NCI-H146 treated with DMSO at 0.1 percent for 48 hours (cell line): ENCODE measurements around the gene XPA.
A peak's percentile ranks its signal among the peaks of the same experiment; 100 is the strongest.

Experiments used
- DNase-seq: peaks from one replicate; lab custom pipeline; 2025; ENCODE audit not compliant: unreplicated experiment; lab: John Stamatoyannopoulos, UW

The XPA gene

DNA sequence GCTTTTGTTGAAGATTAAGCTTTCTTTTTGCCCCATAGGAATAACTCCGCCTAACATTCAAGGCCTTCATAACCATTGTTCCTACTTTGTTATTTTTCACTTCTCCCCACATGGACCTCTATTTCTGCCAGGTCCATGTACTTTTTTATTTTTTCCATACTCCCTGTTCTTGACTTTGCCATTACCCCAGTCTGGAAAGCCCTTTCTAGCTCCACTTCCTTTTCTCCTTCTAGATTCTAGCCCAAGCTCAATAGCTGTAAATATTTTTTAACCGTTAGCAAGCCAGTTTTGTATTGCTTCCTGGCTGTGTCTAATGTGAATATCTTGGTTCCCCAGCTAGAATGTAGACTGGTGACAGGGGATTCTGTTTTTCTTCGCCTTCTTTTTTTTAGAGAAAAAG is 37.4 kb downstream of the XPA start:
- no peak for DNase-seq

DNA sequence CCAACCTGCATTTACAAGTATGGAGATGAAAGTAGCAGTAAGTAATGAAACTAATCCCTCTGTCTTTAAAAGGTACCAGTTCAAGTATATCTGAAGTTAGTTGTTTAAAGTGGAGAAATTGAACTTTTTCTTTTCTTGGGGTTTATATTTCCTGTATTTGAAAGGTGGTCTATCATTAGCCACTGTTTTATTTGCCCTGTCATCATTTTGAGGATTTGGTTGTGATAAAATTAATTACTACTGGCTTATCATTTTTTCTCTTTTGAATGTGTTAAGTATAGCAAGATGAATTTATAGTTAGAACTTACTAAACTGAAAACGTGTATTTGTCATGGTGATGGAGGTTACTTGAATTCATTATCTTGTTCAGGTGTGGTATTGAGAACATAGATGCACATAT is 38.4 kb downstream of the XPA start:
- DNase-seq, result no peak

DNA sequence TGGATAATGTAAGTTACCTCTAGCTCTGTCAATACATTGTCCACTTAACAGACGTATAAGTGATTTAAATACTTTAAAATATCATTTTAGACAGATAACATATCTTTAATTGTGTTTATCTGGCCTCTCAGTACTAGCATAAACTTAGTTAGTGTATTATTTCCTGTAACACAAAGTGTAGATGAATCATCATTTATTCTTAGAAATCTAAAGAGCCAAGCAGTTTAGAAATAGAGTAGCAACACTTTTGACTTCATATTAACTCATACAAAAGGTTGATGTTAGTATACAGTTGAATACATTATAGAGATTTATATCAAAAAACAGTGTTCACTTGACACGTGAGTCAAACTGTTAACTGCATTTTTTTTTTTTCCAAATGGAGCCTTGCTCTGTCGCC is 45.5 kb downstream of the XPA start:
- DNase-seq, result no peak

DNA sequence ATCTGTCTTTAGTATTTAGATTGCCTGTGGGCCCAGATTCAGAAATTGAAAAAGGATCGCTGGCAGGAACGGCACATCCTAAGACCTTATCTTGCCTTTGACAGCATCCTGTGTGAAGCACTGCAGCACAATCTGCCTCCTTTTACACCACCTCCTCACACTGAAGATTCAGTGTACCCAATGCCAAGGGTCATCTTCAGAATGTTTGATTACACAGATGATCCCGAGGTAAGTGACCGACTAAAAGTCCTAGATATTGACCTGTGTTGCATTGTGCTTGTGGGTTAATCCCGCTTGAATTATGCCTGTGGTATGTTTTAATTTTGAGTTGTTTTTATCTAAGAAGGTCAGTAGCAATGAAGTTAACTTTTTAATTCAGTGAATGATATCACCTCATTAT is 49.1 kb downstream of the XPA start:
- DNase-seq, result no peak

DNA sequence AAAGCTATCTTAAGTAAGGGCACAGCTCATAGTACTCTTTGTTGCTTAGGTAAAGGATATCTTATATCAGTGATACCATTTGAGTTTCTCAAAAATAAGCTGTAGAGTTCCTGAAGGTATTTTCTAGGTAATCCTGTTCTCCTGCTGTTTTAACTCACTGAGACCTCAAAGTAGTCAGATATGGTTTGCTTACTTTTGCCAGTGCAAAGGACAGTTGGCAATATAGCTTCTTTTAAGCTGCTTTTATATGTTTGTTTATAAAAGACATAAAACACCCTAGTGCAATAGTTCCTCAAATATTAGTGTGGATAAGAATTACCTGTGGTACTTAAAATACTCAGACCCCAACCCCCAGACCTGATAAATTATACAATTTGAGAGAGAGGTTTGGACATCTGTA is 51.4 kb downstream of the XPA start:
- no peak for DNase-seq

DNA sequence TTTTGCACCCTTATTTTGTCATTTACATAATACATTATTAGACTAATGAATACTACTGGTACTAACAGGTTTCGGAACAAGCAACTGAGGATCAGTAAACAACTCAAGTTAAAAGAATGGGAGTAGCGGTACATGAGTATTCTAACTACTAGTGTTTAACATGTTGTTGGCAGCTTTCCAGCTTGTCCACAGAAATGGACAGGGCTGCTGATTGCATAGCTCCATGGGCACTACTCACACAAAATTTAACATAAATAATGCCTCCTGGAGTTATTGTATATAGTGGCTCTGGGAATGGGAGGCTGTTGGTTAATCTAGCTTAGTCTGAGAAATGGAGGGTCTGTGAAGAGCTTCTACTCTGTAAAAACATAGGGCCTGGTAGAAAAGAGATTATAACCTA is 56.8 kb downstream of the XPA start:
- DNase-seq, result peak; percentile 38

DNA sequence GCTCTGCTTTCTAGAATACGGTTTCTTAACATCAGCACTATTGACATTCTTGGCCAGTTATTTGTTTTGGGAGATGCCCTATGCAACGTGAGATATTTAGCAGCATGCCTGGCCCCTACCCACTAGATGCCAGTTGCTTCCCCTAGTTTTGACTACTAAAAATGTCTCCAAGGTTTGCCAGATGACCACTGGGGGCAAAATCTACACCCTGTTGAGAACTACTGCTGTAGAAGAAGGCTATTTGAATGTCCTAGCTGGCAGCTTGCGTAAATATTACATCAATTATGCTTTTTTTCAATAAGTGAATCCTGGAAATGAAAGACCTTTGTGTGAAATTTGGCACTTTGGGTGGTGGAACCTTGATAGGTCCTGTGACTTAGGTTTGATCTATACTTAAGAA is 58.5 kb downstream of the XPA start:
- DNase-seq, result no peak

DNA sequence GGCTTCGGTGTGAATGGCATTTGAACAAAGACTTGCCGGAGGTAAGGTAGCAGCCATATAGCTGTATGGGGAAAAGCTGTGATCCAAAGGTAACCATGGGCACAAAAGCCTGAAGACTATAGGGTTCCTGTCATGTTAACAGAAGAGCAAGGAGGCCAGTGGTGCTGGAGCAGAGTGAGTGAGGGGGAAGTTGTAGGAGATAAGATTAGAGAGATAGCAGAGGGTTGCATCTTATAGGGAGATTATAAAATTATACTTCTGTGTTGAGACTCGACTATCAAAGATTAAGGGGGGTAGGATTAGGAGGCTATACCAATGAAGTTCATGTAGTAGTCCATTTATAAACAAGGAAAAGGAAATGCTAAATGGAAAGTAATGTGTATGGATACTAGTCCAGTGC is 60.2 kb downstream of the XPA start:
- no peak for DNase-seq

DNA sequence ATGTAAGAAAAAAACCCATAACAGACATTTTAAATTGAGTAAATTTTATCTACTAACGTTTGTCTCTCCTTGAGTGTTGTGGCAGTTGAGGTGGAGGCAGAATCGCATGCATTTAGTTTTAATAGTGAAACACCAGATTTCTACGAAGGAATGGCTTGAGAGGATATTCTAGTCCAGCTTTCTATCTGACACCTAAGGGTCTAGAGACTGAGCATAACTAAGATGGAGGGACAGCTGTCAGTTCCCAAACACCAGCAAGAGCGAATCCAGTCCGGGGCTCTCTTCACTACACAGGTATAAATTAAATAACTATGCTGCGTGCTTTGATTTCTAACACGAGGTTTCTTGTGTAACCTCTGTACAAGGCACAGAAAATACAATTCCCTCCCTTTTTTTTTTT is 62.1 kb downstream of the XPA start:
- DNase-seq, result no peak

DNA sequence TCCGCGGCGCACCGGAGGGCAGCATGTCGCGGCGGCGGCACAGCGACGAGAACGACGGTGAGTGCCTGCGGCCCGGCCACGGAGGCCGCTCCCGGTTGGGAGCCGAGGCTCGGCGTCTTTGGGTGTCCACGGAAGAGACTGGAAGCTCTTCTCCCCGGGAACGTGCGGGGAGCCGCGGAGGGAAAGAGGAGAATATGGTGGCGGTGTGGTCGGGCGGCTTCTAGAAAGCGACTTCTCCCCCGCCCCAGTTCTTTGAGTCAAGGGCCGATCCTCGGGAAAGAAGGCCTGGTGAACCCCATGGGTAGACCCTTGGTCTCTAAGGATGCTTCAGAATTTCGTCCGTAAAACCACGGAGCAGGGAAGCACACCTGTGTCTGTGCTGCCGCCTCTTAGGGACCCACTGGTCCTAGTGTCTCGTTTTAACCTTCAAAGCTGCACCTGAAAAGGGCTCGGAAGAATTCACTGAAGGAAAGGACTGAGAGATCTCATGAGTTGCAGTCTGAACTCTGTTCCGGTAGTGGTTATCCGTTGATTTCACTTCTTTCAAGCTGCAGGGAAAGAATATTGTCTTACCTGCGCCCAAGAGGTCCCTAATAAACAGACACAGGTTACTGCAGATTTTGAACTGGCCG is 63.2 kb downstream of the XPA start:
- no peak for DNase-seq

DNA sequence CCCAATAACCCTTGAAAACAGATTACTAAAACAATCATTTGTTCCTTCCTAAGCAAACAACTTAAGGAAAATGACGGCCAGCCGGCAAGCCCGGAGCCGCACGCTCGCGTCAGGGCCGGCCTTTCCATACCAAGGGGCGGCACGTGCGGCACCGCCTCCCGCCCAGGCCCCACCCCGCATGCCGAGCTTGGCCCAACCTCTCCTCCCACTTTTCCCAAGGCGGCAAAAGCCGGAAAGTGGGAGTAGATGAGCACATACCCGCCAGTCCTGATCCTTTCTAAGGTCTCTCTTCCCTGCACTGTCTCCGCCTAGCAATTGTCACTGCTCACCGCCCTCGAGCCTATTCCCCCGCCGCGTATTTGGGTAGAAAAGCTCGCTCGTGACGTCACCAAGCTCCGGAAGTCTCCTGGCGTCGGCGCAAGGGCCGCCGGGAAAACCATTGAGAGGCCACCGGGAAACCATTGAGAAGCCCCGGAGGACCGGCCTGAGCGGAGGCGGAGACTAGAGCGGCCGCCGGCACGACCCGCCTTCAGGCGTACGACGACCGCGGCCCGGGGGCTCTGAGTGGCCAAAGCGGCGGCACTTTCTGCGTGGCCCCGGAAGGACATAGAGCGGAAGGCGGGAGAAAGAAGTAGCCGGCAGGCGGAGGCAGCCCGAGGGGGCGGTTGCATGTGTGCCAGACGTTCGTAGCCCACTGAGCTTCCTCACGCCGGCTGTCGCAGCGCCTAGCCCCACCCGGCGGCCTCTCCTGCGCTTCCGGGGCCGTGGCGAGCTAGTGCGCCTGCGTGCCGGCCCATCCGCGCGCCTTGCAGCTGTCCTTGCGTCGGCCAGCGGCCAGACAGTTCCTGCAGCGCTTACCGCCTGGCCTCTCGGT is 63.9 kb downstream of the XPA start, which contains the start of the genes NCBP1 and TSTD2:
Gene NCBP1, plus strand, starts transcription at position 837 of the 874 bp plus-strand sequence. CDS start 61 bp downstream, outside the sequence.
Gene TSTD2, minus strand, starts transcription at position 384 of the 874 bp plus-strand sequence. CDS start 5,806 bp downstream, outside the sequence.
- peak; percentile 92 for DNase-seq

DNA sequence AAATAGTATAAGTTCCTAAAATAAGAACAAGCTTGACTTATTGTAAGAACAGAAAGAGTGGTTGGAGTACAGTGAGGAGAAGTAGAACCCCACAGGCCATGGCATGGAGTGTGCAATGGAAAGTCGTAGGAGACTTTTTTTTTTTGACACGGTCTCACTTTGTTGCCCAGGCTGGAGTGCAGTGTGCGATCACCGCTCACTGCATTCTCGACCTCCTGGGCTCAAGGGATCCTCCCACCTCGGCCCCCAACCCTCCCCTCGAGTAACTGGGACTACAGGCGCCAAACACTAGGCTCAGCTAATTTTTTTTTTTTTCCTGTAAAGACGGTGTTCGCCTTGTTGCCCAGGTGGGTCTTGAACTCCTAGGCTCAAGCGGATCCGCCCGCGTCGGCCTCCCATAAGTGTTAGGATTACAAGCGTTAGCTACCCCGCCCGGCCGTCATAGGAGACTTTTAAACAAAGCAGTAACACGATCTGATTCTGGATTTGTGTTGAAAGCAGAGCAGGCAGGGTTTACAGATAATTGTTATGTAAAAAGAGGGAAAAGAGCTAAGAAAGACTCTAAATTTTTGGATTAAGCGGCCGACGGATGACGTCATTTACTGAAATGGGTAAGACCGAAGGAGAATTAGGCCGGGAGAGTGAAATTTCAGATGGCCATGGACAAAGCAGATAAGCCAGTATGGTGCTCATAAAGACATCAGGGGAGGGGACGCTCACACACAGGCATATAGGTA is 64.7 kb downstream of the XPA start:
- DNase-seq, result no peak

DNA sequence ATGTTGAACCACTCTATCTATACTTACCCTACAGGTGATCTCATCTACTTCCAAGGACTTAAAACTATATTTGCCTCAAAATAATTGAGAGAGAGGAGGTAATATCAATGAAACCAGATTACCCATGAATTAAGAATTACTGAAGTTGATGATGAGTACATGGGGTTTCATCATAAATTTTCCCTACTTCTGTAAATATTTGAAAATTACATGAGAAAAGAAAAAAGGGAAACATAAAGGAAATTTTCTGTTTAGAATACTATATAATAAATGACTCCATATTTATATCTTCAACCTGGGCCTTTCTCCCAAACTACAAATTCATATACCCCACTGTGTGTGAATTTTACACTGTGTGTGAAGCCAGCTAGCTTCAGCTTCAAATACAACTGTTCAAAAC is 66.5 kb downstream of the XPA start:
- no peak for DNase-seq

DNA sequence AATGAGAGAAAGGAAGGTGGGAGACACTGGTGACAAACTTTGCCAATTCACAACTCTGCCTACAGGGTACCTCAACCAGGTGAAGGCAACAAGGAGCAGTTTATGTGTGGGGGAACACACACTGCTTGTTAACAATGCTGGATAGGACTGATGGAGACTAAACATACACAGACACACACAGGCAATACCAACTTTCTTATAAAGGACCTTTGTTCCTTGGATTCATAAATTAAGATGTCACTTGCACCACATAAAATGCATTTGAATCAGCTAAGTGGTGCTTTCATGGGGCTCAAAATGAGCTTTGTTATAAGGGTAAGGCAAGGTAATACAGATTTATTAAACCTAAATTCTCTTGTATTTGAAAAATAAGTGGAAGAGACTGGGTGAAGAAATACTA is 68.0 kb downstream of the XPA start:
- DNase-seq, result no peak

DNA sequence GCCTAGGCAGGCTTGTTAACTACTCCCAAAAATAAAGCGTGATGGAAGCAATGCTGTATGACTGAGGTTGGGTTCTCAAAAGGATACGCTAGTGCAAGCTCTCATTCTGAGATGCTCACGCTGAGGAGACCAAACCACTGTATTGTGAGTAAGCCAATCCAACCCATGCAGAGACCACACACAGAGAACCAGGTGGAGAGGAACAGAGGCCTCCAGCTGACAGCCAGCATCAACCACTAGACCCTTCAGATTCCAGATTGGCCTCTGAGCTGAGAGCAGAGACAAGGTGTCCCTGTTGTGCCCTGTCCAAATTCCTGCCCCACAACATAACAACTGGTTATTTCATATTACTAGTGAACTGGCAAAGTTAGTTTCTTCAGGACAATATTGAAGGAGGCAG is 68.5 kb downstream of the XPA start:
- DNase-seq, result no peak

DNA sequence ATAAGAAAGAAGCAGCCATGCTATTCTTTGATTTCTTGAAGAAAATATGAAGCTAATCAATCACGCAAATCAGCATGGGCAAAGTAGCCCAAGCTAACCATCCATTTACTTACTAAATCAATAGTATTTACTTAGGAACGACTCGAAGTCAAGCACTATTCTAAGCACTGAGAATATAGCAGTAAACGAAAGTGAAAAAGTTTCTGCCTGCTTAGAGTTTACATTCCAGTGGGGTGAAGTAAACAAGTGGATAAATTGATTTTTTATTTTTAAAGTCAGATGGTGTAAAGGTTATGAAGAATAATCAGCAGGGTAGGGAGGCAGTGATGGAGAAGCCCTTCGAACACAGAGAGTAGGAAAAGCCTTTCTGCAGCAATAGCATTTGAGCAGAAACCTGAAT is 69.5 kb downstream of the XPA start:
- DNase-seq, result no peak

DNA sequence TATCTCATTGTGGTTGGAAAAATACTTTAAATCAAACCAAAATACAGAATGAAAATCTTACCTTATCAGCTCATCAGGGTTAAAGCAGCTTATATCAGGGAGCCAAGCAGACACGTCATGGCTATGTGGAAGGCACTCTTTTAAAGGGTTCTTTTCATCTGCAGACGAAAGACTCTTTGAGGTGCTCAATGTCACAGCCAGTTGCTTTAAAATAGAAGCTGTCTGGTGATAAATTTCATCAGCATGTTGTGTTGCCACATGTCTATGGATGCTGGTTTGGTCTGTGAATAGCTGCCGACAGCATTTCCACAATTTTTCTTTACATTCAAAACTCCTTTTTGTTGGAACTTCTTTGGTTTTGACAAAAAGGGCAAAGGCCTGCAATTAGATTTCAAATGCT is 71.5 kb downstream of the XPA start:
- no peak for DNase-seq
